WTC11 (cell line): ENCODE data around the gene ARHGAP25. TPM values are rescaled to one million over a fixed set of nuclear protein-coding genes. Genes with fewer than 3 reads are reported as not detected.

ENCODE experiments used
- ATAC-seq: fragments of 200-7000 bp; cut with Tn5 transposase; 2 replicates; pipeline ENCODE4 v1.10.0; 2021; ENCODE audit warnings: mild to moderate bottlenecking, moderate library complexity
- CTCF ChIA-PET: fragments of 300-600 bp; sonication (Branson Sonifier 250); formaldehyde crosslinking; loops from one replicate; lab custom pipeline; 2021; ENCODE audit warnings: antibody characterized with exemption; lab: Charles Lee
- POLR2A ChIA-PET: fragments of 350-600 bp; sonication (Branson Sonifier 250); formaldehyde crosslinking; loops from one replicate; lab custom pipeline; 2021; ENCODE audit warnings: antibody characterized with exemption; lab: Charles Lee
- DNase-seq: peaks from one replicate; pipeline ENCODE4 v3.0.0; 2021; ENCODE audit warnings: low spot score
- H3K27ac Mint-ChIP-seq: 2 replicates; pipeline ENCODE4 v1.8.0; 2021; ENCODE audit warnings: mixed read lengths
- H3K27me3 Mint-ChIP-seq: 2 replicates; pipeline ENCODE4 v1.8.0; 2021; ENCODE audit warnings: low read depth, mild to moderate bottlenecking, moderate library complexity, mixed read lengths
- H3K36me3 Mint-ChIP-seq: 2 replicates; pipeline ENCODE4 v1.8.0; 2021; ENCODE audit warnings: mixed read lengths
- H3K4me1 Mint-ChIP-seq: 2 replicates; pipeline ENCODE4 v1.8.0; 2022; ENCODE audit warnings: mixed read lengths
- H3K4me3 Mint-ChIP-seq: 2 replicates; pipeline ENCODE4 v1.8.0; 2021; ENCODE audit warnings: mild to moderate bottlenecking, moderate library complexity, mixed read lengths
- H3K9me3 Mint-ChIP-seq: 2 replicates; pipeline ENCODE4 v1.8.0; 2021; ENCODE audit warnings: mixed read lengths
- ARID4B ChIP-seq: sonication (generic); formaldehyde crosslinking; IDR thresholded peaks from 2 replicates; pipeline ENCODE4 v1.8.0; 2023; ENCODE audit warnings: missing genetic modification reagents, mild to moderate bottlenecking, borderline replicate concordance
- E2F5 ChIP-seq: sonication (generic); formaldehyde crosslinking; IDR thresholded peaks from 2 replicates; pipeline ENCODE4 v1.8.1; 2022; ENCODE audit warnings: mild to moderate bottlenecking, moderate library complexity, missing genetic modification reagents
- FOXK1 ChIP-seq: sonication (generic); formaldehyde crosslinking; IDR thresholded peaks from 2 replicates; pipeline ENCODE4 v1.8.0; 2022; ENCODE audit warnings: mild to moderate bottlenecking, moderate library complexity, missing genetic modification reagents
- HMGXB4 ChIP-seq: sonication (generic); formaldehyde crosslinking; IDR thresholded peaks from 2 replicates; pipeline ENCODE4 v1.8.1; 2023; ENCODE audit warnings: mild to moderate bottlenecking, moderate library complexity, missing genetic modification reagents
- KAT7 ChIP-seq: sonication (generic); formaldehyde crosslinking; IDR thresholded peaks from 2 replicates; pipeline ENCODE4 v1.8.1; 2023; ENCODE audit warnings: missing genetic modification reagents, mild to moderate bottlenecking, borderline replicate concordance
- NFYB ChIP-seq: sonication (generic); formaldehyde crosslinking; conservative IDR thresholded peaks from 2 replicates; pipeline ENCODE4 v1.8.0; 2022; ENCODE audit warnings: low read depth, missing genetic modification reagents
- NR2C2 ChIP-seq: sonication (generic); formaldehyde crosslinking; IDR thresholded peaks from 2 replicates; pipeline ENCODE4 v1.8.0; 2022; ENCODE audit warnings: mild to moderate bottlenecking, missing genetic modification reagents
- PRDM15 ChIP-seq: sonication (generic); formaldehyde crosslinking; IDR thresholded peaks from 2 replicates; pipeline ENCODE4 v1.8.0; 2022; ENCODE audit warnings: missing genetic modification reagents
- RORB ChIP-seq: fragments of 250-450 bp; sonication (Bioruptor Pico); IDR thresholded peaks from 2 replicates; pipeline ENCODE4 v1.9.0; 2021; ENCODE audit warnings: mild to moderate bottlenecking
- SP1 ChIP-seq: sonication (generic); formaldehyde crosslinking; conservative IDR thresholded peaks from 2 replicates; pipeline ENCODE4 v1.8.1; 2022; ENCODE audit warnings: missing genetic modification reagents
- TP53 ChIP-seq: sonication (generic); formaldehyde crosslinking; IDR thresholded peaks from 2 replicates; pipeline ENCODE4 v1.8.1; 2023; ENCODE audit warnings: mild to moderate bottlenecking, missing genetic modification reagents
- USF1 ChIP-seq: sonication (generic); formaldehyde crosslinking; IDR thresholded peaks from 2 replicates; pipeline ENCODE4 v1.8.0; 2022; ENCODE audit warnings: mild to moderate bottlenecking, missing genetic modification reagents
- ZNF232 ChIP-seq: sonication (generic); formaldehyde crosslinking; IDR thresholded peaks from 2 replicates; pipeline ENCODE4 v1.8.0; 2022; ENCODE audit warnings: mild to moderate bottlenecking, missing genetic modification reagents
- ZNF425 ChIP-seq: fragments of 250-450 bp; sonication (Bioruptor Pico); conservative IDR thresholded peaks from 2 replicates; pipeline ENCODE4 v1.9.0; 2021; ENCODE audit warnings: mild to moderate bottlenecking
- ZNF532 ChIP-seq: fragments of 250-450 bp; sonication (Bioruptor Pico); IDR thresholded peaks from 2 replicates; pipeline ENCODE4 v1.9.0; 2021; ENCODE audit warnings: mild to moderate bottlenecking, borderline replicate concordance
- total RNA-seq: library from RNA; stranded (reverse); gene quantifications from 3 replicates; pipeline ENCODE4 v1.2.3, GENCODE V29; 2021

ARHGAP25 gene
- total RNA-seq, 1 experiment from 2014 or later = 2.9 TPM

GRCh38 chr2:68779595-68779994 lies 45.0 kb downstream of the ARHGAP25 start (continued):
- TF ChIP-seq E2F5 (CRISPR knock-in tag) (no peak), TP53 (no peak)

GRCh38 chr2:68784188-68784587 lies 49.6 kb downstream of the ARHGAP25 start:
- peaks cover 3% of the 10 kb centered on the region; the same call in 1 of the 2 replicates for H3K27me3 Mint-ChIP-seq
- no peak for ATAC-seq
- H3K4me3 Mint-ChIP-seq = no peak overlapping the region
- H3K27ac Mint-ChIP-seq = no peak overlapping the region
- H3K4me1 Mint-ChIP-seq = no peaks in the 10 kb centered on the region
- CTCF ChIA-PET = no interaction called here
- no peaks in the 10 kb centered on the region for H3K36me3 Mint-ChIP-seq
- TF ChIP-seq FOXK1 (CRISPR knock-in tag) = no peak
- DNase-seq = no peak
- POLR2A ChIA-PET = no interaction called here
- no peaks in the 10 kb centered on the region for H3K9me3 Mint-ChIP-seq

- Mint-ChIP-seq H3K9me3 (no peaks in the 10 kb centered on the region), H3K36me3 (no peaks in the 10 kb centered on the region), H3K27me3 (peaks cover 3% of the 10 kb centered on the region; the same call in 1 of the 2 replicates), H3K4me1 (no peaks in the 10 kb centered on the region), H3K27ac (no peak overlapping the region), H3K4me3 (no peak overlapping the region)
- POLR2A ChIA-PET = no interaction called here
- CTCF ChIA-PET = interaction anchor here (1.2 kb wide), 1 partner anchor 34 kb away, joined by 3 read pairs; no protein-coding TSS in a partner anchor
- no peak for DNase-seq
- no peak for ATAC-seq
- TF ChIP-seq HMGXB4 (CRISPR knock-in tag) (no peak), USF1 (no peak), ZNF425 (CRISPR knock-in tag) (no peak), NR2C2 (CRISPR knock-in tag) (no peak), RORB (CRISPR knock-in tag) (no peak), ZNF532 (CRISPR knock-in tag) (no peak), ZNF232 (no peak), FOXK1 (CRISPR knock-in tag) (no peak), SP1 (no peak), ARID4B (CRISPR knock-in tag) (no peak), PRDM15 (CRISPR knock-in tag) (no peak), KAT7 (no peak), NFYB (CRISPR knock-in tag) (no peak)
These were observed 50.3 kb downstream of the ARHGAP25 start for GRCh38 chr2:68784915-68785314.
